SK-N-MC (cell line): Measurements from ENCODE around the gene SLC6A19.

Source experiments
- DNase-seq: peaks from one replicate; pipeline ENCODE4 v3.0.0-alpha.2; 2011; ENCODE audit warnings: low read depth, low spot score
- H3K27ac ChIP-seq: fragments of 200-600 bp; sonication (generic); 2 replicates; pipeline ENCODE4 v1.5.1; 2016; ENCODE audit warnings: mixed run types
- H3K36me3 ChIP-seq: fragments of 200-600 bp; sonication (generic); 2 replicates; pipeline ENCODE4 v1.6.1; 2017; ENCODE audit warnings: antibody characterized with exemption, low read length, mixed read lengths; ENCODE audit not compliant: insufficient read depth
- H3K4me3 ChIP-seq: fragments of 200-600 bp; sonication (generic); 2 replicates; pipeline ENCODE4 v1.5.1; 2016
- H3K9ac ChIP-seq: fragments of 200-600 bp; sonication (generic); 2 replicates; pipeline ENCODE4 v1.8.0; 2017; ENCODE audit warnings: mixed run types, mixed read lengths; ENCODE audit not compliant: insufficient read length
- H3K9me3 ChIP-seq: fragments of 200-600 bp; sonication (generic); 2 replicates; pipeline ENCODE4 v1.6.1; 2017; ENCODE audit warnings: low read depth, mild to moderate bottlenecking, antibody characterized with exemption, low read length, moderate library complexity, mixed read lengths
- EZH2 ChIP-seq: fragments of 200-600 bp; sonication (generic); IDR thresholded peaks from one replicate; pipeline ENCODE4 v1.6.1; 2017; ENCODE audit warnings: antibody characterized with exemption
- FOXP2 ChIP-seq: optimal IDR thresholded peaks from 2 replicates; pipeline ENCODE3; 2011; ENCODE audit warnings: mild to moderate bottlenecking, moderate library complexity; ENCODE audit not compliant: insufficient read depth; ENCODE audit errors: extremely low read length, control extremely low read depth
- POLR2AphosphoS5 ChIP-seq: IDR thresholded peaks from 2 replicates; pipeline ENCODE4 v1.6.1; 2012; ENCODE audit warnings: mild to moderate bottlenecking, low read depth, low read length, borderline replicate concordance

SLC6A19 gene

GRCh38 chr5:1187234-1187949 lies 14.0 kb upstream of the SLC6A19 start:
- H3K9me3 ChIP-seq = no peaks in the 10 kb centered on the region
- DNase-seq = no peak
- TF ChIP-seq FOXP2 (no peak), EZH2 (no peak), POLR2AphosphoS5 (no peak)
- no peak overlapping the region for H3K4me3 ChIP-seq
- H3K36me3 ChIP-seq = no peaks in the 10 kb centered on the region
- H3K9ac ChIP-seq = no peak overlapping the region
- H3K27ac ChIP-seq = no peak overlapping the region

- Histone ChIP-seq H3K9me3 (no peaks in the 10 kb centered on the region), H3K4me3 (no peak overlapping the region), H3K27ac (no peak overlapping the region), H3K9ac (no peak overlapping the region), H3K36me3 (no peaks in the 10 kb centered on the region)
- TF ChIP-seq EZH2 = no peak
- TF ChIP-seq FOXP2 = no peak
- TF ChIP-seq POLR2AphosphoS5 = no peak
- DNase-seq = no peak
Measured at GRCh38 chr5:1187950-1188334, 13.5 kb upstream of the SLC6A19 start.

- H3K36me3 ChIP-seq = no peaks in the 10 kb centered on the region
- DNase-seq = no peak
- H3K9me3 ChIP-seq = no peaks in the 10 kb centered on the region
- no peak overlapping the region for H3K9ac ChIP-seq
- no peak overlapping the region for H3K4me3 ChIP-seq
- TF ChIP-seq POLR2AphosphoS5 = no peak
- TF ChIP-seq FOXP2 = no peak
- no peak for TF ChIP-seq EZH2
- no peak overlapping the region for H3K27ac ChIP-seq
Measured at GRCh38 chr5:1188464-1188863, 12.9 kb upstream of the SLC6A19 start.

DNA sequence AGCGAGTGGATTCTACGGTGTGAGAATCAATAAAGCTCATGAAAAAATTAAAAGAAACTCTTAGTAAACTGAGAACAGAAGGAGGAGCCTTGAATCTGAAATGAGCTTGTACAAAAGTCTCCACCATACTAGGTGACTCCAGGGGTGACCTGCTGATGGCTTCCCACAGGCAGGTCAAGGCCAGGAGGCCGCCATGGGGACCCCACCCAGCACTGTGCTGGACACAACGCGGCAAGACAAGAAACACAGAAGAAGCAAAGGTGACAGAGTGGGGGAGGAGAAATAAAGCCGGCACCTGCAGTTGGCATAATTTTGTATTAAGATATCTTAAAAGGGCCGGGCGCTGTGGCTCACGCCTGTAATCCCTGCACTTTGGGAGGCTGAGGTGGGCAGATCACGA lies 12.1 kb upstream of the SLC6A19 start:
- H3K36me3 ChIP-seq = no peaks in the 10 kb centered on the region
- TF ChIP-seq EZH2 (no peak), FOXP2 (no peak), POLR2AphosphoS5 (no peak)
- H3K27ac ChIP-seq = no peak overlapping the region
- H3K9ac ChIP-seq = no peak overlapping the region
- DNase-seq = no peak
- no peaks in the 10 kb centered on the region for H3K9me3 ChIP-seq
- no peak overlapping the region for H3K4me3 ChIP-seq

DNA sequence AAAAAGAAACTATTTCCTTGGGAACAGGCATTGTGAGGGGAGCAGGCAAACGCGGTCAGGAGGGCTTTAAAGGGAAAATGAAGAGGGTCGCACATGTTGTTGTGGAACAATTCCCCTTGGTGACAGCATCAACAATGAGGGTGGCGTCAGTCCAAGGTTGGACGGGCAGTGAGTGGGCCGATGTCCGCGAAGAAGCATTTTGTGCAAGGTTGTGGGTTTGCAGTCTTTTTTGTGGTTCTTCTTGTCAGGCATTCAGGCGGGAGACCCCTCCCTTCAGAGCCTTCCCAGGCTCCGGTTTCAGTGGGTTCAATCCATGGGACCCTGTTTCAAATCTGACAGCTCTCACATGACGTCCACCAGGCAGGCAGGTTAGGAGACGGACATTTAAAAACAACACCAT lies 11.1 kb upstream of the SLC6A19 start:
- no peak for TF ChIP-seq POLR2AphosphoS5
- no peak for TF ChIP-seq FOXP2
- TF ChIP-seq EZH2 = no peak
- H3K9ac ChIP-seq = no peak overlapping the region
- DNase-seq = no peak
- H3K36me3 ChIP-seq = no peaks in the 10 kb centered on the region
- H3K4me3 ChIP-seq = no peak overlapping the region
- no peaks in the 10 kb centered on the region for H3K9me3 ChIP-seq
- H3K27ac ChIP-seq = no peak overlapping the region

GRCh38 chr5:1190837-1191239 lies 10.6 kb upstream of the SLC6A19 start:
- Histone ChIP-seq H3K36me3 (no peaks in the 10 kb centered on the region), H3K27ac (no peak overlapping the region), H3K9me3 (no peaks in the 10 kb centered on the region), H3K4me3 (no peak overlapping the region), H3K9ac (no peak overlapping the region)
- no peak for DNase-seq
- no peak for TF ChIP-seq POLR2AphosphoS5
- no peak for TF ChIP-seq EZH2
- no peak for TF ChIP-seq FOXP2

- TF ChIP-seq POLR2AphosphoS5 (no peak), EZH2 (no peak), FOXP2 (no peak)
- H3K9me3 ChIP-seq = no peaks in the 10 kb centered on the region
- no peaks in the 10 kb centered on the region for H3K36me3 ChIP-seq
- no peak overlapping the region for H3K27ac ChIP-seq
- no peak for DNase-seq
- H3K4me3 ChIP-seq = no peak overlapping the region
- no peak overlapping the region for H3K9ac ChIP-seq
Measured at GRCh38 chr5:1192971-1193590, 8.3 kb upstream of the SLC6A19 start.

- Histone ChIP-seq H3K9me3 (no peaks in the 10 kb centered on the region), H3K36me3 (no peaks in the 10 kb centered on the region), H3K4me3 (no peak overlapping the region), H3K9ac (no peak overlapping the region), H3K27ac (no peak overlapping the region)
- no peak for TF ChIP-seq POLR2AphosphoS5
- TF ChIP-seq FOXP2 = no peak
- no peak for TF ChIP-seq EZH2
- no peak for DNase-seq
Measured at GRCh38 chr5:1193591-1193985, 7.8 kb upstream of the SLC6A19 start.
